Fibroblast of villous mesenchyme (primary cell): ENCODE results near the gene TAF5L. TPM values are rescaled to one million over a fixed set of nuclear protein-coding genes. Genes with fewer than 3 reads are reported as not detected.
A peak's percentile ranks its signal among the peaks of the same experiment; 100 is the strongest.

Source experiments
- DNase-seq: peaks from one replicate; pipeline ENCODE4 v3.0.0-alpha.2; 2010; ENCODE audit warnings: low read depth
- H3K4me3 ChIP-seq: 2 replicates; pipeline ENCODE4 v1.5.1; 2011; ENCODE audit warnings: low read depth, mild to moderate bottlenecking, low read length
- total RNA-seq: library from RNA; depleted of rRNA; stranded (reverse); fragments of >200 nt; gene quantifications from 2 replicates; pipeline ENCODE4 v1.2.3, GENCODE V29; 2012
- TF ChIP-seq, protein P1 (sequence below): IDR thresholded peaks from 2 replicates; pipeline ENCODE4 v1.5.1; 2012; ENCODE audit warnings: low read depth, mild to moderate bottlenecking, low read length; ENCODE audit not compliant: insufficient read depth

TAF5L gene
- total RNA-seq, 1 donor = 24.2 TPM

DNA sequence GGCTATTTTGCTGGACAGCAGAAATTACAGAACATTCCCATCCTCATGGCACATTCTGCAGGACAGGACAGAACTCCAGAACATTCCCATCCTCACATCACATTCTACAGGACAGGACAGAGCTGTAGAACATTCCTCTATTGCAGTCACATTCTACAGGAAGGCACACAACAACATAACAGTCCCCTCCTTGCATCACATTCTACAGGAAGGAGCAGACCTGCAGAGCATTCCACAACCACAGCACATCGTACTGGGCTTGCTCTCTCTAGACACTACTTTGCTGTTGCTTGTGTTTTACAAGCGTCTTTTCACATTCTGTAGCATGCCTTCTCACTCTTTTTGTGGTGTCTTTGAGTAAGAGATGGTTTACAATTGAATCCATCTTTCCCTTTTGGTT, 40.6 kb downstream of the TAF5L start:
- H3K4me3 ChIP-seq = no peak overlapping the region
- DNase-seq = no peak

DNA sequence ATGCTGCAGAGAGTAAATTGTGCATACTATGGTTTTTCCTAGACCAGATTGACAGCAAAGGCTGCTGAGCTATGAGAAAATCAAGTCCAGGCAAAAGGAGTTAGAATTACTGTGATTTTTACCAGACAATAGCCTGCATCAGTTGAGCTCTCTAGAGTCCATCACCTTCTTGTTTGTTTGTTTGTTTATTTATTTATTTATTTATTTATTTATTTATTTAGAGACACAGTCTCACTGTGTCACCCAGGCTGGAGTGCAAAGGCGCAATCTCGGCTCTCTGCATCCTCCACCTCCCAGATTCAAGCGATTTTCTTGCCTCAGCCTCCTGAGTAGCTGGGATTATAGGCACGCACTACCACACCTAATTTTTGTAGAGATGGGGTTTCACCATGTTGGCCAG, 43.2 kb downstream of the TAF5L start:
- TF ChIP-seq, protein P1, sequence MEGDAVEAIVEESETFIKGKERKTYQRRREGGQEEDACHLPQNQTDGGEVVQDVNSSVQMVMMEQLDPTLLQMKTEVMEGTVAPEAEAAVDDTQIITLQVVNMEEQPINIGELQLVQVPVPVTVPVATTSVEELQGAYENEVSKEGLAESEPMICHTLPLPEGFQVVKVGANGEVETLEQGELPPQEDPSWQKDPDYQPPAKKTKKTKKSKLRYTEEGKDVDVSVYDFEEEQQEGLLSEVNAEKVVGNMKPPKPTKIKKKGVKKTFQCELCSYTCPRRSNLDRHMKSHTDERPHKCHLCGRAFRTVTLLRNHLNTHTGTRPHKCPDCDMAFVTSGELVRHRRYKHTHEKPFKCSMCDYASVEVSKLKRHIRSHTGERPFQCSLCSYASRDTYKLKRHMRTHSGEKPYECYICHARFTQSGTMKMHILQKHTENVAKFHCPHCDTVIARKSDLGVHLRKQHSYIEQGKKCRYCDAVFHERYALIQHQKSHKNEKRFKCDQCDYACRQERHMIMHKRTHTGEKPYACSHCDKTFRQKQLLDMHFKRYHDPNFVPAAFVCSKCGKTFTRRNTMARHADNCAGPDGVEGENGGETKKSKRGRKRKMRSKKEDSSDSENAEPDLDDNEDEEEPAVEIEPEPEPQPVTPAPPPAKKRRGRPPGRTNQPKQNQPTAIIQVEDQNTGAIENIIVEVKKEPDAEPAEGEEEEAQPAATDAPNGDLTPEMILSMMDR = no peak
- DNase-seq = no peak
- no peak overlapping the region for H3K4me3 ChIP-seq

More for the DNA sequence above, 40.6 kb downstream of the TAF5L start:
- TF ChIP-seq, protein P1 = no peak

DNA sequence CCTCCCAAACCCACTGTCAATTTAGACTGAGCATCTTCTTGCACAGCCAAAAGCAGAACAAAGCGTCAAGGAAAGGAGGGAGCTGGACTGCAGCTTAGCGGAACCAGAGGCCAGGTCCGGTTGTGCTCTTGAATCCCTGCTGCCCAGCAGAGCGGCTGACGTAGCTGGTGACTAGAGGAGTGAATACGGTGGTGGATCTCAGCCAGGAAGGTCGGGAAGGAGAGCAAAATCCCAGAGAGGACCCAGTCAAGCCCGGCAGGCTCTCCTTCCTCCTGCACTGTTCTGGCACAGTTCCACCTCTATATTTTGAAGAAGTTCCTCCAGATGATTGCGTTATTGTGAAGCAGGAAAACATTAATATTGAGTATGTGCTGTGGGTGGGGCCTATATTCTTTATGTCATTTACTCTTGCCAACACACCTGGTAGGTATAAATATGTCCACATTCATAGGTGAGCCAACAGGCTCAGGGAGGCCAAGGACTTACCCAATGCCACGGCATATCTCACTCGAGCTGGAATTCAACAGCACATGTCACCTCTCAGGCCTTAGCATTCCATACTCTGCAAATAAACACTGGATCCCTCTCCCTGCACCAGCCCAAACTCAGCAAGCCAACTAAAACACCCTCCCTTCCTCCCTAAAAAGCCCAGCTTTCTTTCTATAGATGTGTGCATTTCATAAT, 43.8 kb downstream of the TAF5L start:
- DNase-seq = no peak
- no peak overlapping the region for H3K4me3 ChIP-seq
- TF ChIP-seq, protein P1 = no peak

DNA sequence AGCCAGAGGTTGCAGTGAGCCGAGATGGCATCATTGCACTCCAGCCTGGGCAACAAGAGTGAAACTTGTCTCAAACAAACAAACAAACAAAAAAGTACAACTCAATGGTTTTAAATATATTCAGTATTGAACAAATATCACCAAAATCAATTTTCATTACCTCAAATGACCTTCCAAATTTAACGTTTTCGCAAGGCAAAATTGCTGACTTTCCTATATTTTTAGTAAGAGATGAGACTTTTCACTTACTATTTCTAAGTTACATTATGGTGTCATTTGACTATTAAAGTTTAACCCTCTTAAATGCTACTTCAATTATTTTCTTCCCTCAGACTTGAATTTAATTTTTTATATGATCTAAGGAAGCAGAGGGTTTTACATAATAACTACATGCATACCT, 44.4 kb downstream of the TAF5L start:
- no peak overlapping the region for H3K4me3 ChIP-seq
- TF ChIP-seq, protein P1 = no peak
- no peak for DNase-seq

DNA sequence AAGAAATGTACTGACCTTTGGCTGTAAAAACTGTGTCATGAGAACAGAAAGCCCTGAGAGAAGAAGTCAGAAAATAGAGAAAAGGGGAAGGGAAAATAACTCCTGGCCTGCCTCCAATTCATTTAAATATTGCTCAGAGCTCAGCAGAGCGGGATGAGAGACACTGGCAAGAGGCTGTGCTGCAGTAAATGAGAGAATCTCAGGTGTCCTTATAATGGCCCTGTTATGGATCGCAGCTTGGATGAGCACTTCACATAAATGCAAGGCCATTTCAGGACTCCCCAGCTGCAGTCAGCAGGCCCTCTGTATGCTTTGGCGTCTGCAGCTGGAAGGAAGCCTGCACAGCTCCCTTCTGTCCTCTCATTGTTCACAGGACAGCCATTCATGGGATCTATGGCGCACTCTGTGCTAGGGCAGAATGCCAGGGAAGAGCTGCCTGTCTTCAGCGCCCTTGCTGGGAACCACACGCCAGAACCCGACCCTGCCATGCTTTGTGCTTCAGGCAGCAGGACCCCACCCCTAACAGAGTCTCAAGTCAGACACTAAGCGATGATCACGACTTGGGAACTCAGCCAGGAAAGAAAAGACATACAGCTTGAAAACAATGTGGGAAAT, 46.8 kb downstream of the TAF5L start:
- TF ChIP-seq, protein P1 = no peak
- H3K4me3 ChIP-seq = no peak overlapping the region
- peak; percentile 22 for DNase-seq

DNA sequence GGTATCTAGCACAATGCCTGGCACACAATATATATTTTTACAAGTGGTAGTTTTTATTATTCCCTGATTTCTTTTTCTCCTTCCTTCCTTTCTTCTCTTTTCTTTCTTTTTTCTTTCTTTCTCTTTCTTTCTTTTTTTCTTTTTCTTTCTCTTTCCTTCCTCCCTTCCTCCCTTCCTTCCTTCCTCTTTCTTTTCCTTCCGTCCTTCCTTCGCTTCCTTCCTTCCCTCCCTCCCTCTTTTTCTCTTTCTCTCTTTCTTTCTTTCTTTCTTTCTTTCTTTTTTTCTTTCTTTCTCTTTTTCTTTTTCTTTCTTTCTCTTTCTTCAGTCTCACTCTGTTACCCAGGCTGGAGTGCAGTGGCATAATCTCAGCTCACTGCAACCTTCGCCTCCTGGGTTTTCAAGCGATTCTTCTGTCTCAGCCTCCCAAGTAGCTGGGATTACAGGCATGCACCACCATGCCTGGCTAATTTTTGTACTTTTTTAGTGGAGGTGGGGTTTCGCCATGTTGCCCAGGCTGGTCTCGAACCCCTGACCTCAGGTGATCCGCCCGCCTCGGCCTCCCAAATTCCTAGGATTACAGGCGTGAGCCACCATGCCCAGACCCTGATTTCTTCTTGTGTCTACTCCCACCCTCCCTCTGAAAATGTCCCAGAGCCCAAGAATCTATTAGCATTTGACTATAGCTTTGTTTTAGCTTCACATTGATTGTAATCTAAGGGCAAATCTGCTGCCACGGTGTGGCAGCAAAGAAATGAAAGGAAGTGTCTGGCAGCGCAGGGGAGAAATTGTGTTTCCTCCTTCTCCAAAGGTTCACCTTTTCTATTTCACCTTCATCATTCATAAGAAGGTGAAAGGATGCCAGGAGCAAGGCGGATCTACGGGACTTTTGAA, 47.5 kb downstream of the TAF5L start:
- no peak overlapping the region for H3K4me3 ChIP-seq
- no peak for DNase-seq
- TF ChIP-seq, protein P1 = no peak
